Right renal pelvis (tissue), 4 donors: ENCODE data around the gene EIPR1. TPM values are rescaled to one million over a fixed set of nuclear protein-coding genes. Genes with fewer than 3 reads are reported as not detected.

Source experiments
- DNase-seq, 4 donors: peaks; one replicate each; pipeline ENCODE4 v3.0.0-alpha.2; 2013; ENCODE audit warnings: low read depth in 4 of 4, low spot score in 3 of 4, missing footprints in 1 of 4
- polyA plus RNA-seq, 4 donors: library from polyadenylated mRNA; unstranded; fragments of 120-200 nt; gene quantifications; one replicate each; pipeline ENCODE4 v1.2.1, GENCODE V29; 2013; ENCODE audit not compliant: insufficient read length in 4 of 4

Gene EIPR1
- polyA plus RNA-seq, 4 donors = 25.4 to 26.1 (median 25.6) TPM

- no peak for DNase-seq
These were observed 119.8 kb downstream of the EIPR1 start for GRCh38 chr2:3257826-3258225.

- no peak for DNase-seq
These were observed 120.5 kb downstream of the EIPR1 start for GRCh38 chr2:3257166-3257565.

GRCh38 chr2:3256605-3257004, 121.0 kb downstream of the EIPR1 start:
- no peak for DNase-seq

GRCh38 chr2:3256157-3256556, 121.5 kb downstream of the EIPR1 start:
- DNase-seq = no peak

- DNase-seq = no peak
These were observed 123.1 kb downstream of the EIPR1 start for GRCh38 chr2:3254442-3254941.

GRCh38 chr2:3253913-3254441, 123.6 kb downstream of the EIPR1 start:
- DNase-seq = no peak

- peak; percentile 15 to 38 (median 27) for DNase-seq
These were observed 125.7 kb downstream of the EIPR1 start for GRCh38 chr2:3251946-3252345.

- DNase-seq = no peak
These were observed 128.1 kb downstream of the EIPR1 start for GRCh38 chr2:3249476-3249962.

GRCh38 chr2:3248754-3249475, 128.7 kb downstream of the EIPR1 start:
- no peak for DNase-seq

- DNase-seq = no peak
These were observed 130.5 kb downstream of the EIPR1 start for GRCh38 chr2:3246928-3247714.

GRCh38 chr2:3246406-3246805, 131.2 kb downstream of the EIPR1 start:
- no peak for DNase-seq

- no peak for DNase-seq
These were observed 133.1 kb downstream of the EIPR1 start for GRCh38 chr2:3244486-3244885.

GRCh38 chr2:3243804-3244203, 133.8 kb downstream of the EIPR1 start:
- no peak for DNase-seq

GRCh38 chr2:3242747-3243369, 134.8 kb downstream of the EIPR1 start:
- DNase-seq = no peak

- no peak for DNase-seq
These were observed 135.5 kb downstream of the EIPR1 start for GRCh38 chr2:3241971-3242746.

- no peak for DNase-seq
These were observed 138.4 kb downstream of the EIPR1 start for GRCh38 chr2:3238951-3239841.

GRCh38 chr2:3236300-3237045, 141.1 kb downstream of the EIPR1 start:
- DNase-seq = no peak

GRCh38 chr2:3233877-3234276, 143.7 kb downstream of the EIPR1 start:
- no peak for DNase-seq
